ENCODE results near the gene NEUROG1. TPM values are rescaled to one million over a fixed set of nuclear protein-coding genes. Genes with fewer than 3 reads are reported as not detected.

NEUROG1 gene
- total and polyA plus RNA-seq, 10 of the 15 experiments (the other 5 are each of a cell fraction or from before 2014, with no cell fraction given), result not detected

DNA sequence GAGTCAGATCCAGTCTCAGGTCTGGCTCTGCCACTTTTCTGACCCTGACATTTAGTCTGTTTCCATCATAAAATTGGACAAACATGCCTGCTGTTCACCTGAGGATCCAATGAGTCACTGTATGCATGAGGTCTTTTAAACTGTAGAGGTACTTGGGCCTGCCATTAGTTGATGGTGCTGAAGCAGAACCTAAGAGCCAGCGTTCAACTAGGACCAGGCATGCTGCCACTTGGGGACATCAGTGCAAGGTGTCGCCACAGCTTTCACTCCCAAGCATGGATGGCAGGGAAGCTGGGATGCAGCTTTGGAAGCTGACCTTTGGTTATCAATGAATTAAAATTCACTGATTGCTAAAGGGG lies 37.1 kb downstream of the NEUROG1 start:
- no peak for ATAC-seq
- TF ChIP-seq SUZ12 (IDR thresholded peaks at IDR 0.05; ENCODE audit: unreplicated experiment) (no peak), TBL1XR1 (IDR thresholded peaks at IDR 0.05; ENCODE audit: low read depth, low read length) (no peak), TCF7 (IDR thresholded peaks at IDR 0.05; ENCODE audit: borderline replicate concordance) (no peak), ZNF687 (IDR thresholded peaks at IDR 0.05) (no peak), SIN3A (IDR thresholded peaks at IDR 0.05; ENCODE audit: low read depth, low read length) (no peak), ZNF274 (IDR thresholded peaks at IDR 0.05; ENCODE audit: insufficient read depth, insufficient read length) (no peak)
- TF ChIP-seq, protein P1, sequence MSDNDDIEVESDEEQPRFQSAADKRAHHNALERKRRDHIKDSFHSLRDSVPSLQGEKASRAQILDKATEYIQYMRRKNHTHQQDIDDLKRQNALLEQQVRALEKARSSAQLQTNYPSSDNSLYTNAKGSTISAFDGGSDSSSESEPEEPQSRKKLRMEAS (IDR thresholded peaks at IDR 0.05; ENCODE audit: low read depth, low read length), result no peak
- Histone ChIP-seq H3K4me3 (no peak overlapping the region), H3K4me2 (ENCODE audit: control insufficient read depth, insufficient read depth) (no peak overlapping the region), H4K20me1 (ENCODE audit: control insufficient read depth, insufficient read depth) (no peaks in the 10 kb centered on the region), H3K79me2 (ENCODE audit: control insufficient read depth, insufficient read depth, low read length) (no peaks in the 10 kb centered on the region), H3K9ac (ENCODE audit: control insufficient read depth, insufficient read depth, low read length) (no peak overlapping the region), H3K27ac (ENCODE audit: control insufficient read depth, insufficient read depth) (no peak overlapping the region), H3K36me3 (ENCODE audit: control insufficient read depth in 2 of 2, insufficient read depth in 2 of 2, low read length in 1 of 2) (no peaks in the 10 kb centered on the region), H3K9me3 (replicated peaks; ENCODE audit: control insufficient read depth, insufficient read depth, low read length) (no peaks in the 10 kb centered on the region), H3K27me3 (replicated peaks in 1 of 2; ENCODE audit: control insufficient read depth in 2 of 2, insufficient read depth in 2 of 2, low read length in 1 of 2) (no peaks in the 10 kb centered on the region; a peak in 1 of 4 replicates), H2AFZ (ENCODE audit: control insufficient read depth, low read depth, low read length) (no peak overlapping the region), H3K4me1 (ENCODE audit: control insufficient read depth, insufficient read depth, low read length) (no peaks in the 10 kb centered on the region)
- no TSS peak for BruUV-seq (replicated peaks)
- DNase-seq (ENCODE audit: low read depth, low spot score), result no peak
- ChIA-PET POLR2A (no interaction called here), CTCF (no interaction called here), RAD21 (ENCODE audit: unreplicated experiment) (no interaction called here), SMC1A (ENCODE audit: uncharacterized antibody, unreplicated experiment) (no interaction called here)
- FAIRE-seq, result no peak
- WGBS (ENCODE audit: insufficient coverage, insufficient replicate concordance, low lambda C conversion rate, missing lambda C conversion rate), result 21% methylated on average over 2 of the region's 2 CpGs
- in situ Hi-C loops (cut with MboI) (no loop called here), intact Hi-C loops (cut with micrococcal nuclease; ENCODE audit: unreplicated experiment) (no loop called here)

Data from GM12878 (cell line).